HepG2 (cell line): Measurements from ENCODE around the gene SRXN1. TPM values are rescaled to one million over a fixed set of nuclear protein-coding genes. Genes with fewer than 3 reads are reported as not detected.
A peak's percentile ranks its signal among the peaks of the same experiment; 100 is the strongest.

Experiments
- NR3C1 ChIP-seq: sonication (generic); formaldehyde crosslinking; IDR thresholded peaks from 2 replicates; pipeline ENCODE4 v1.4.0; 2020; ENCODE audit warnings: missing genetic modification reagents
- ZNF260 ChIP-seq: sonication (generic); formaldehyde crosslinking; IDR thresholded peaks from 2 replicates; pipeline ENCODE4 v1.4.0; 2020; ENCODE audit warnings: missing genetic modification reagents, low read depth, mild to moderate bottlenecking, borderline replicate concordance
- ZNF768 ChIP-seq: sonication (generic); formaldehyde crosslinking; IDR thresholded peaks from 2 replicates; pipeline ENCODE4 v1.4.0; 2020; ENCODE audit warnings: missing genetic modification reagents
- polyA plus RNA-seq, 8 experiments: library from polyadenylated mRNA; depleted of rRNA in 3 of 8; stranded (reverse) in 7 of 8; unstranded in 1 of 8; fragments of >200 nt; fragmentation: Illumina TruSeq in 4 of 8; extraction: Trizol in 4 of 8; gene quantifications; 2 replicates each; pipeline versions ENCODE4 v1.2.1 to v1.2.3, GENCODE V29; 2011 to 2016; ENCODE audit warnings: low read depth in 4 of 8, missing spikeins in 1 of 8, mixed read lengths in 1 of 8; ENCODE audit not compliant: insufficient read depth in 1 of 8
- total RNA-seq, 5 experiments: library from RNA; depleted of rRNA; stranded (reverse); fragments of >200 nt; fragmentation: Illumina TruSeq; extraction: Trizol; gene quantifications; 2 replicates each; pipeline ENCODE4 v1.2.3, GENCODE V29; 2016; ENCODE audit warnings: low read depth in 1 of 5
- TF ChIP-seq, protein P1 (sequence below), 2 experiments: fragments of 450-650 bp in 1 of 2; sonication (generic) in 1 of 2; formaldehyde crosslinking in 1 of 2; IDR thresholded peaks; 2 replicates each; pipeline versions ENCODE4 v1.6.1 to v1.8.0; 2016 to 2022; ENCODE audit warnings: antibody characterized with exemption in 1 of 2, mild to moderate bottlenecking in 1 of 2, missing genetic modification reagents in 1 of 2
- TF ChIP-seq, protein P2 (sequence below): sonication (generic); formaldehyde crosslinking; IDR thresholded peaks from 2 replicates; pipeline ENCODE4 v1.8.1; 2023; ENCODE audit warnings: mild to moderate bottlenecking, inconsistent platforms, moderate library complexity, missing genetic modification reagents, borderline replicate concordance
- TF ChIP-seq, protein P3 (sequence below): sonication (generic); formaldehyde crosslinking; IDR thresholded peaks from 2 replicates; pipeline ENCODE4 v1.8.1; 2022; ENCODE audit warnings: low read depth, mild to moderate bottlenecking, missing genetic modification reagents
- TF ChIP-seq, protein P4 (sequence below): sonication (generic); formaldehyde crosslinking; IDR thresholded peaks from 2 replicates; pipeline ENCODE4 v1.4.0; 2020; ENCODE audit warnings: mild to moderate bottlenecking, low read depth, missing genetic modification reagents
- TF ChIP-seq, protein P5 (sequence below): IDR thresholded peaks from 2 replicates; pipeline ENCODE4 v1.6.1; 2012; ENCODE audit warnings: low read depth, low read length, improper control_type of control experiment

The SRXN1 gene
- total and polyA plus RNA-seq, 2 of the 13 experiments (the other 11 are each of a cell fraction or from before 2014, with no cell fraction given) = 29.9 to 87.7 TPM

DNA sequence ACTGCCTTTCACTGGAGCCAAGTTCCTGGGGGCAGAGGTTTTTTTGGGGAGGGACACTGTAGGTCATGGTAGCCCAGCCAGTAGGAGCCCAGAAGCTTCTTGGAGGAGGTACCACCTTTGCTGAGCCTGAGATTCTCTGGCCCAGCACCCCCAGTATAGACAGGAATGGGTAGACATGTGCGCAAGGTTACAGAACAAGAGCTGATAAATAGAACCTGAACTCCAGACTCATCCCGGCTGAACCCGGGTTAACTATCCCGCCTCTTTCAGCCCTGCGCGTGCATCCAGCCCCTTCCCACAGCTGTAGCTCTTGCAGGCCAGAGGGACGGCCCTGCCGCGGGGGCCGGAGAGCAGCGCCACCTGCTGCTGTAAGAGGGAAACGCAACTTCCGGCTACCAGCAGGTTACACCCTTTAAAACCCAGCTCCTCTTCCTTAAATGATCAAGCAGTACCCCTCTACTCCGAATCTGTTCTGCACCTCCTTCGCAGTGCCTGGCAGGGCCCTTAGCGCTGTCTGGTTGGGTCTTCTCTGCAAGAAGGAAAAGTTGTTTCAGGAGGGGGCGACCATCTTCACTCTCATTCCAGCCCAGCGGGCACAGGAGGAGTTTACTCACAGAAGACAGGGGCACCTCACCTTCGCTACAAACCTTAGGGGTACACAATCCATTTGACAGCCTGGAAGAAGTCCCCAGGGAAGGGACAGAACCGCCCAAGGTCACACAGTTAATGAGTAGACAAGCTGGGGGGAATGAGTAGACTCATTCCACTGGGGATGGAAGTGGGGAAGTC lies 7.5 kb downstream of the SRXN1 start (continued):
- TF ChIP-seq, protein P1, sequence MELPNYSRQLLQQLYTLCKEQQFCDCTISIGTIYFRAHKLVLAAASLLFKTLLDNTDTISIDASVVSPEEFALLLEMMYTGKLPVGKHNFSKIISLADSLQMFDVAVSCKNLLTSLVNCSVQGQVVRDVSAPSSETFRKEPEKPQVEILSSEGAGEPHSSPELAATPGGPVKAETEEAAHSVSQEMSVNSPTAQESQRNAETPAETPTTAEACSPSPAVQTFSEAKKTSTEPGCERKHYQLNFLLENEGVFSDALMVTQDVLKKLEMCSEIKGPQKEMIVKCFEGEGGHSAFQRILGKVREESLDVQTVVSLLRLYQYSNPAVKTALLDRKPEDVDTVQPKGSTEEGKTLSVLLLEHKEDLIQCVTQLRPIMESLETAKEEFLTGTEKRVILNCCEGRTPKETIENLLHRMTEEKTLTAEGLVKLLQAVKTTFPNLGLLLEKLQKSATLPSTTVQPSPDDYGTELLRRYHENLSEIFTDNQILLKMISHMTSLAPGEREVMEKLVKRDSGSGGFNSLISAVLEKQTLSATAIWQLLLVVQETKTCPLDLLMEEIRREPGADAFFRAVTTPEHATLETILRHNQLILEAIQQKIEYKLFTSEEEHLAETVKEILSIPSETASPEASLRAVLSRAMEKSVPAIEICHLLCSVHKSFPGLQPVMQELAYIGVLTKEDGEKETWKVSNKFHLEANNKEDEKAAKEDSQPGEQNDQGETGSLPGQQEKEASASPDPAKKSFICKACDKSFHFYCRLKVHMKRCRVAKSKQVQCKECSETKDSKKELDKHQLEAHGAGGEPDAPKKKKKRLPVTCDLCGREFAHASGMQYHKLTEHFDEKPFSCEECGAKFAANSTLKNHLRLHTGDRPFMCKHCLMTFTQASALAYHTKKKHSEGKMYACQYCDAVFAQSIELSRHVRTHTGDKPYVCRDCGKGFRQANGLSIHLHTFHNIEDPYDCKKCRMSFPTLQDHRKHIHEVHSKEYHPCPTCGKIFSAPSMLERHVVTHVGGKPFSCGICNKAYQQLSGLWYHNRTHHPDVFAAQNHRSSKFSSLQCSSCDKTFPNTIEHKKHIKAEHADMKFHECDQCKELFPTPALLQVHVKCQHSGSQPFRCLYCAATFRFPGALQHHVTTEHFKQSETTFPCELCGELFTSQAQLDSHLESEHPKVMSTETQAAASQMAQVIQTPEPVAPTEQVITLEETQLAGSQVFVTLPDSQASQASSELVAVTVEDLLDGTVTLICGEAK (IDR thresholded peaks at IDR 0.05) = no peak
- TF ChIP-seq, protein P1 (CRISPR knock-in tag; IDR thresholded peaks at IDR 0.05) = peak; percentile 67; the same call in 1 of the 2 replicates
- TF ChIP-seq, protein P2, sequence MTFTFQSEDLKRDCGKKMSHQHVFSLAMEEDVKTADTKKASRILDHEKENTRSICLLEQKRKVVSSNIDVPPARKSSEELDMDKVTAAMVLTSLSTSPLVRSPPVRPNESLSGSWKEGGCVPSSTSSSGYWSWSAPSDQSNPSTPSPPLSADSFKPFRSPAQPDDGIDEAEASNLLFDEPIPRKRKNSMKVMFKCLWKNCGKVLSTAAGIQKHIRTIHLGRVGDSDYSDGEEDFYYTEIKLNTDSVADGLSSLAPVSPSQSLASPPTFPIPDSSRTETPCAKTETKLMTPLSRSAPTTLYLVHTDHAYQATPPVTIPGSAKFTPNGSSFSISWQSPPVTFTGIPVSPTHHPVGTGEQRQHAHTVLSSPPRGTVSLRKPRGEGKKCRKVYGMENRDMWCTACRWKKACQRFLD = 0 out of 2 replicates have a peak, but pooled peaks have one; percentile 31
- TF ChIP-seq, protein P3, sequence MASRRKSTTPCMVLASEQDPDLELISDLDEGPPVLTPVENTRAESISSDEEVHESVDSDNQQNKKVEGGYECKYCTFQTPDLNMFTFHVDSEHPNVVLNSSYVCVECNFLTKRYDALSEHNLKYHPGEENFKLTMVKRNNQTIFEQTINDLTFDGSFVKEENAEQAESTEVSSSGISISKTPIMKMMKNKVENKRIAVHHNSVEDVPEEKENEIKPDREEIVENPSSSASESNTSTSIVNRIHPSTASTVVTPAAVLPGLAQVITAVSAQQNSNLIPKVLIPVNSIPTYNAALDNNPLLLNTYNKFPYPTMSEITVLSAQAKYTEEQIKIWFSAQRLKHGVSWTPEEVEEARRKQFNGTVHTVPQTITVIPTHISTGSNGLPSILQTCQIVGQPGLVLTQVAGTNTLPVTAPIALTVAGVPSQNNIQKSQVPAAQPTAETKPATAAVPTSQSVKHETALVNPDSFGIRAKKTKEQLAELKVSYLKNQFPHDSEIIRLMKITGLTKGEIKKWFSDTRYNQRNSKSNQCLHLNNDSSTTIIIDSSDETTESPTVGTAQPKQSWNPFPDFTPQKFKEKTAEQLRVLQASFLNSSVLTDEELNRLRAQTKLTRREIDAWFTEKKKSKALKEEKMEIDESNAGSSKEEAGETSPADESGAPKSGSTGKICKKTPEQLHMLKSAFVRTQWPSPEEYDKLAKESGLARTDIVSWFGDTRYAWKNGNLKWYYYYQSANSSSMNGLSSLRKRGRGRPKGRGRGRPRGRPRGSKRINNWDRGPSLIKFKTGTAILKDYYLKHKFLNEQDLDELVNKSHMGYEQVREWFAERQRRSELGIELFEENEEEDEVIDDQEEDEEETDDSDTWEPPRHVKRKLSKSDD (CRISPR knock-in tag) = no peak
- TF ChIP-seq, protein P4, sequence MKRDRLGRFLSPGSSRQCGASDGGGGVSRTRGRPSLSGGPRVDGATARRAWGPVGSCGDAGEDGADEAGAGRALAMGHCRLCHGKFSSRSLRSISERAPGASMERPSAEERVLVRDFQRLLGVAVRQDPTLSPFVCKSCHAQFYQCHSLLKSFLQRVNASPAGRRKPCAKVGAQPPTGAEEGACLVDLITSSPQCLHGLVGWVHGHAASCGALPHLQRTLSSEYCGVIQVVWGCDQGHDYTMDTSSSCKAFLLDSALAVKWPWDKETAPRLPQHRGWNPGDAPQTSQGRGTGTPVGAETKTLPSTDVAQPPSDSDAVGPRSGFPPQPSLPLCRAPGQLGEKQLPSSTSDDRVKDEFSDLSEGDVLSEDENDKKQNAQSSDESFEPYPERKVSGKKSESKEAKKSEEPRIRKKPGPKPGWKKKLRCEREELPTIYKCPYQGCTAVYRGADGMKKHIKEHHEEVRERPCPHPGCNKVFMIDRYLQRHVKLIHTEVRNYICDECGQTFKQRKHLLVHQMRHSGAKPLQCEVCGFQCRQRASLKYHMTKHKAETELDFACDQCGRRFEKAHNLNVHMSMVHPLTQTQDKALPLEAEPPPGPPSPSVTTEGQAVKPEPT (CRISPR knock-in tag) = peak; percentile 52; the same call in 1 of the 2 replicates
- TF ChIP-seq NR3C1 (no peak), ZNF768 (CRISPR knock-in tag) (peak; percentile 85), ZNF260 (CRISPR knock-in tag) (no peak)
- TF ChIP-seq, protein P5, sequence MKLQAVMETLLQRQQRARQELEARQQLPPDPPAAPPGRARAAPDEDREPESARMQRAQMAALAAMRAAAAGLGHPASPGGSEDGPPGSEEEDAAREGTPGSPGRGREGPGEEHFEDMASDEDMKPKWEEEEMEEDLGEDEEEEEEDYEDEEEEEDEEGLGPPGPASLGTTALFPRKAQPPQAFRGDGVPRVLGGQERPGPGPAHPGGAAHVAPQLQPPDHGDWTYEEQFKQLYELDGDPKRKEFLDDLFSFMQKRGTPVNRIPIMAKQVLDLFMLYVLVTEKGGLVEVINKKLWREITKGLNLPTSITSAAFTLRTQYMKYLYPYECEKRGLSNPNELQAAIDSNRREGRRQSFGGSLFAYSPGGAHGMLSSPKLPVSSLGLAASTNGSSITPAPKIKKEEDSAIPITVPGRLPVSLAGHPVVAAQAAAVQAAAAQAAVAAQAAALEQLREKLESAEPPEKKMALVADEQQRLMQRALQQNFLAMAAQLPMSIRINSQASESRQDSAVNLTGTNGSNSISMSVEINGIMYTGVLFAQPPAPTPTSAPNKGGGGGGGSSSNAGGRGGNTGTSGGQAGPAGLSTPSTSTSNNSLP = peak; percentile 33; the same call in 1 of the 2 replicates
